WTC11 (cell line): ENCODE measurements around the gene BLOC1S5.

Source experiments
- NFE2L1 ChIP-seq: sonication (generic); formaldehyde crosslinking; IDR thresholded peaks from 2 replicates; pipeline ENCODE4 v1.8.1; 2023; ENCODE audit warnings: missing genetic modification reagents
- RELA ChIP-seq: sonication (generic); formaldehyde crosslinking; IDR thresholded peaks from 2 replicates; pipeline ENCODE4 v1.8.1; 2022; ENCODE audit warnings: missing genetic modification reagents, mild to moderate bottlenecking, borderline replicate concordance
- TF ChIP-seq, protein P1 (sequence below): fragments of 200-600 bp; IDR thresholded peaks from 2 replicates; pipeline ENCODE4 v1.8.0; 2022; ENCODE audit warnings: antibody characterized with exemption
- TF ChIP-seq, protein P2 (sequence below): sonication (generic); formaldehyde crosslinking; IDR thresholded peaks from 2 replicates; pipeline ENCODE4 v1.8.0; 2023; ENCODE audit warnings: missing genetic modification reagents, mild to moderate bottlenecking, borderline replicate concordance
- TF ChIP-seq, protein P3 (sequence below): sonication (generic); formaldehyde crosslinking; IDR thresholded peaks from 2 replicates; pipeline ENCODE4 v1.8.0; 2022; ENCODE audit warnings: mild to moderate bottlenecking, missing genetic modification reagents

DNA sequence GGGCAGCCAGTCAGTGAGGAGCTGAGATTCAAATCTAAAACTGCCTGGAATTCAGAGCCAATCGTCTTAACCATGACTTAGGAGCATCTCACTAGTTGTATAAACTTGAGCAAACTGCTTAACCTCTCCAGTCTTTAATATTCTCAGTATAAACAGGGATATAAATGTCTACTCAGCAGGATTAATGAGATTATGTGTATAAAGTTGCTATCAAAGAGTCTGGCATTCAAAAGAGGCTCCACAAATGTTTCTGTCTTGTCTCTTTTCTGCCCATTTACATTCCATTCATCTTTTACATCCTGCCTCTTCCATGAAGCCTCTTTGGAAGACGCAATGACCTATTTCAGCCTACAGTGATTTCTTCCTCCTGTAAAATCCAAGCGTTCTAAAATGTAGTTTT, 66.9 kb downstream of the BLOC1S5 start:
- TF ChIP-seq, protein P1, sequence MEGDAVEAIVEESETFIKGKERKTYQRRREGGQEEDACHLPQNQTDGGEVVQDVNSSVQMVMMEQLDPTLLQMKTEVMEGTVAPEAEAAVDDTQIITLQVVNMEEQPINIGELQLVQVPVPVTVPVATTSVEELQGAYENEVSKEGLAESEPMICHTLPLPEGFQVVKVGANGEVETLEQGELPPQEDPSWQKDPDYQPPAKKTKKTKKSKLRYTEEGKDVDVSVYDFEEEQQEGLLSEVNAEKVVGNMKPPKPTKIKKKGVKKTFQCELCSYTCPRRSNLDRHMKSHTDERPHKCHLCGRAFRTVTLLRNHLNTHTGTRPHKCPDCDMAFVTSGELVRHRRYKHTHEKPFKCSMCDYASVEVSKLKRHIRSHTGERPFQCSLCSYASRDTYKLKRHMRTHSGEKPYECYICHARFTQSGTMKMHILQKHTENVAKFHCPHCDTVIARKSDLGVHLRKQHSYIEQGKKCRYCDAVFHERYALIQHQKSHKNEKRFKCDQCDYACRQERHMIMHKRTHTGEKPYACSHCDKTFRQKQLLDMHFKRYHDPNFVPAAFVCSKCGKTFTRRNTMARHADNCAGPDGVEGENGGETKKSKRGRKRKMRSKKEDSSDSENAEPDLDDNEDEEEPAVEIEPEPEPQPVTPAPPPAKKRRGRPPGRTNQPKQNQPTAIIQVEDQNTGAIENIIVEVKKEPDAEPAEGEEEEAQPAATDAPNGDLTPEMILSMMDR = no peak
- TF ChIP-seq NFE2L1 (CRISPR knock-in tag) (no peak), RELA (CRISPR knock-in tag) (no peak)
- TF ChIP-seq, protein P2, sequence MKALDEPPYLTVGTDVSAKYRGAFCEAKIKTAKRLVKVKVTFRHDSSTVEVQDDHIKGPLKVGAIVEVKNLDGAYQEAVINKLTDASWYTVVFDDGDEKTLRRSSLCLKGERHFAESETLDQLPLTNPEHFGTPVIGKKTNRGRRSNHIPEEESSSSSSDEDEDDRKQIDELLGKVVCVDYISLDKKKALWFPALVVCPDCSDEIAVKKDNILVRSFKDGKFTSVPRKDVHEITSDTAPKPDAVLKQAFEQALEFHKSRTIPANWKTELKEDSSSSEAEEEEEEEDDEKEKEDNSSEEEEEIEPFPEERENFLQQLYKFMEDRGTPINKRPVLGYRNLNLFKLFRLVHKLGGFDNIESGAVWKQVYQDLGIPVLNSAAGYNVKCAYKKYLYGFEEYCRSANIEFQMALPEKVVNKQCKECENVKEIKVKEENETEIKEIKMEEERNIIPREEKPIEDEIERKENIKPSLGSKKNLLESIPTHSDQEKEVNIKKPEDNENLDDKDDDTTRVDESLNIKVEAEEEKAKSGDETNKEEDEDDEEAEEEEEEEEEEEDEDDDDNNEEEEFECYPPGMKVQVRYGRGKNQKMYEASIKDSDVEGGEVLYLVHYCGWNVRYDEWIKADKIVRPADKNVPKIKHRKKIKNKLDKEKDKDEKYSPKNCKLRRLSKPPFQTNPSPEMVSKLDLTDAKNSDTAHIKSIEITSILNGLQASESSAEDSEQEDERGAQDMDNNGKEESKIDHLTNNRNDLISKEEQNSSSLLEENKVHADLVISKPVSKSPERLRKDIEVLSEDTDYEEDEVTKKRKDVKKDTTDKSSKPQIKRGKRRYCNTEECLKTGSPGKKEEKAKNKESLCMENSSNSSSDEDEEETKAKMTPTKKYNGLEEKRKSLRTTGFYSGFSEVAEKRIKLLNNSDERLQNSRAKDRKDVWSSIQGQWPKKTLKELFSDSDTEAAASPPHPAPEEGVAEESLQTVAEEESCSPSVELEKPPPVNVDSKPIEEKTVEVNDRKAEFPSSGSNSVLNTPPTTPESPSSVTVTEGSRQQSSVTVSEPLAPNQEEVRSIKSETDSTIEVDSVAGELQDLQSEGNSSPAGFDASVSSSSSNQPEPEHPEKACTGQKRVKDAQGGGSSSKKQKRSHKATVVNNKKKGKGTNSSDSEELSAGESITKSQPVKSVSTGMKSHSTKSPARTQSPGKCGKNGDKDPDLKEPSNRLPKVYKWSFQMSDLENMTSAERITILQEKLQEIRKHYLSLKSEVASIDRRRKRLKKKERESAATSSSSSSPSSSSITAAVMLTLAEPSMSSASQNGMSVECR (CRISPR knock-in tag) = no peak
- TF ChIP-seq, protein P3, sequence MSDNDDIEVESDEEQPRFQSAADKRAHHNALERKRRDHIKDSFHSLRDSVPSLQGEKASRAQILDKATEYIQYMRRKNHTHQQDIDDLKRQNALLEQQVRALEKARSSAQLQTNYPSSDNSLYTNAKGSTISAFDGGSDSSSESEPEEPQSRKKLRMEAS (CRISPR knock-in tag) = no peak
